UCSD-AML1 (cell line): ENCODE results near the gene RASSF8.

Experiments used
- DNase-seq: peaks from one replicate; lab custom pipeline; 2025; ENCODE audit not compliant: unreplicated experiment; lab: John Stamatoyannopoulos, UW

RASSF8 gene

DNA sequence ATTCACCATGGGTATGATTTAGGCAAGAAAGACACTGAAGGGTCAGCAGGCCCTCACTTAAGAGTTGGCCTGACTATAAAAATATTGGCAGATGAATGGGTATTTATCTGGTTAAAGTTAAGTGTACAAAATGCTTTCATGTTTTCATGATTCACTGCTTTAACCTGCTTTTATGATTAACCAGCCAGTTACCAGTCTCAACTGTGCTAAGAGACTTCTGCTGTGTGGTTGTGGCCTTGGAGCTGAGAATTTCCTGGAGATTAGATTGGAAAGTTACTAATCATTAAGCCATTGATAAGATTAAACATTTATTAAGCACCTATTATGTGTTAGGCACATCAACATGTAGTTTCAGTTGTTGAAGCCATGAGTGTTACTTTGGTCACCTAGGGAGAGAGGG lies 68.9 kb downstream of the RASSF8 start:
- DNase-seq: no peak

DNA sequence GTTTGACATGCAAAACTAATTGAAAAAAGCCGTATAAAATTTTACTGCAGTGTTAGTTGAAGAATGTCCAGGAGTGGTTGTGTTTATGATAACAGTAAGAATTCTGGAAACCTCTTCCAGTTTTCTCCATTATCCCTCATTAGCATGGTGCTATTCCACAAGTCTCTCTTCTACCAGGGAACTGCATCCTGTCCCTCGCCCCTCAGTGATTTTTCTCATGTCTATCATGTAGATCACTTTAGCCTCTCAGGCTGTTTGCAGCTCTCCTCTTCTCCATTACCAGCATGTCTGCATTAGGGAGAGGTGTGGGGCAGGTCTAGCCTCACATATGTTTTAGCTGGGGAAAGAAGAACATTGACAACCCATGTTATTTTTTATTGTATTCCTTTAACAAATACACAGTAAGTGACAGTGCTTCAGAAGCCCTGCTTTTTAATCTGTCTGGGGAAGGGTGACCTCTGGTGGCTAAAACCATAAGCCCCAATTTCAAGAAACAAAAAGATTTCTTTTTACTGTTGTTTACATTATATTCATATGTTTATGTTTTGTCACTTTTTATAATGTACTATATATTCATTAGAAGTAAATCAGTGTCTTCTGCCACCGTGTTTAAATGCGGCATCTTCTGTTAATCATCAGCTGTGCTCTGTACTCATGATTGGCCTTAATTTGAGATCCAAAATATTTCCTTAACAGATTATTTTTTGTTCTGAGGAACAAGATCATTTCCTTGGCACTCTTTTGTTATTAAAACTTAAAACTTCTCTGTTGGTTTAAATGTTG lies 70.7 kb downstream of the RASSF8 start:
- DNase-seq: no peak

DNA sequence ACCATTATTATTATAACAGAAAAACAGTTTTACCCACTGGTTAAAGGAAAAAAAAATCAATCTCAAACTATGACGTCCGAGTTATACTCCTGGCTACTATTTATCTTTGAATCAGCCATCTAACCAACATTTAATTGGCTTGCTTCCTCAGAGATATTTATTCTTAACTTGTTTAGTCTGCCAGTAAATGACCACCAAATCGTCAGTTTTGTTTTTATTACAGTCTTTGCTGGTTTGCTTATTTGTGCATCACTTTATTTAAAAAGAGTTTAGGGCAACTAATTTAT lies 71.2 kb downstream of the RASSF8 start:
- no peak for DNase-seq

DNA sequence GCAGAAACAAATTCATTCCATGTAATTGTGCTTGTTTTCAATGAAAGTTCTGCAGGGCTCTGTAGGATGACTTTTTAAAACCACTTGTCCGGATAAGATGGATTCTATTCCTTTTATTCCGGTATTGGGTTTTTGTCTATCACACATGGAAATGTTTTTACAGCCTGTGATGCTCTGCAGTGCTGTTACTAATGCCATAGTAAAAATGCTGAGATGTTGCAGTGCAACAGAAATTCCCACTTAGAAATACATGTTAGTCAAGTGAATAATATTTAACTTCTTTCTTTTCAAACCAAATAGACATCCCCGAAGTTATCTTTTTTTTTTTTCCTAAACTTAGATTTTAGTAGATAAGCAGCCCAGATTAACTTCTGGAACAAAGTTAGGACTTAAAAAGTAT lies 71.9 kb downstream of the RASSF8 start:
- DNase-seq: no peak

DNA sequence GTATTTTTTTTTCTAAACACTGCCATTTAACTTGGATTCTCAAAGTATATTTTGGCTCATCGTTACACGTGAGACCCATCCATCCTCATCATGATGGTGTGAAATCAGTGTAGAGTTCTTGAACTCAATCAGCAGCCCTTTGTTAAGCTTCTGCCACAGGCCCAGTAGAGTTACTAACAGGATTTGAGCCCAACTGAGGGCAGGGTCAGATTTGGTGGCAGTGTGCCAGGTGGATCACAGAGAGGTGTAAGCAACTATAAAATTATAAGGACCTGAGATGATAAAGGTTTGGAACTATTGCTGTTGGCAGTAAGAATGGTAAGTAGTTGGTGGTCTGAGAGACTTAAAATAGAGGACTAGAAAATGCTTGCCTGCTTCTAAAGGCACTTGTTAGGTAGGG lies 72.8 kb downstream of the RASSF8 start:
- DNase-seq: no peak

DNA sequence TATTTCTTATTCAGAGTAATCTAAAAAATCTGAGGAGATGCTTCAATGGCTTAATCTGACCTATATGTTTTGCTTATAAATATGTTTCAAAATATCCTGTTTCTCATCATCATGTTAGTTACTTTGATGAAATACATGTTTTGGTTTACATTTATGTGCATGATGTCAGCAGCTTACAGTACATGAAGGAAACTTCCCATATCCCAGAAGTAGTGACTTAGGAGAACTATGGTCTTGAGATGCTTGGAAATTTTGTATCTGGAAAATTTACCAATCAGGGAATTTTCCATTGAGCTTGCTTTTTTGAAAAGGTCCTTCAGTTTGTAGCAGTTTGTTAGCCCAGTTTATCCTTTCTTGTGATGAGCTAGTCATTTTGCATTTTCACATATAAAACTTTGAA lies 73.3 kb downstream of the RASSF8 start:
- no peak for DNase-seq

DNA sequence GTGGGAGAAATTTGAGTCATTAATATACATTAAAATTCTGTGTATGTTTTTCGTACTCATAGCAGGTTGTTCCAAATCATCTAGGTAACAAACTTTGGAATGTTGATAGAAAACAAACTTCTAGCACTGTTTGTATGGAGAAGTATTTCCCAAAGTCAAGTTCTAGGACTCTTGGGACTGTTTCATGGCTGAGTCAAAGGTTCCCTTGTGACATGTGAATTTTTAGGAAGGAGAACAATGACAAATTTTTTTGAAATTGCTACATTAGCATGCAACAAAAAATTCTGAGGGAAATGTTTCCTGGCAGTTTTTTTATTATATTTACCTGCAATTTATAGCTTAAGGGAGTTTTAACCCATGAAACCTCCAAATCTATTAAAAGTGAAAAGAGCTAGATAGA lies 73.8 kb downstream of the RASSF8 start:
- DNase-seq: no peak

DNA sequence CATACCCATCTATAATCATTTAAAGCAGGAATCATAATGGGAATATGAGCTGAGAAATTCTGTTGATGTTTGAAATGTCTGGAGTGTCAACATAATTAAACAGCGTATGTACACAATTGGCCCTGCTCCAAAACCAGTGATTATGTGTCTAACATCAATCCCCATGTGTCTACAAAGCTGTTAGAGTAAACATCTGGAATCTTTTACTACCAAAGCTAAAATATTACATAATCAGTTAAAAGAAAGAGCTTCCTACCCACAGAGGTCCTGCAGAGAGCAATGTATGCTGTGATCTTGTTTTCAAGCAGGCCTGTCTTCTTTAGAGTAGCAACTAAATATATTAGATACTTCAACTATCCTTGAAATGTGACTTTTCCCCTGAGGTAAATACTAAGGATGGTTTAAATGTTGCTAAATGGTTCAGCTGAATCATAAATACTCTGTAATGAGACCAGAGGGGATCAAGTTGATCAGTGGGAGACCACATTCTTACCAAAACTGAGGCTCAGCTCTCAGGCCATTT lies 74.3 kb downstream of the RASSF8 start:
- no peak for DNase-seq

DNA sequence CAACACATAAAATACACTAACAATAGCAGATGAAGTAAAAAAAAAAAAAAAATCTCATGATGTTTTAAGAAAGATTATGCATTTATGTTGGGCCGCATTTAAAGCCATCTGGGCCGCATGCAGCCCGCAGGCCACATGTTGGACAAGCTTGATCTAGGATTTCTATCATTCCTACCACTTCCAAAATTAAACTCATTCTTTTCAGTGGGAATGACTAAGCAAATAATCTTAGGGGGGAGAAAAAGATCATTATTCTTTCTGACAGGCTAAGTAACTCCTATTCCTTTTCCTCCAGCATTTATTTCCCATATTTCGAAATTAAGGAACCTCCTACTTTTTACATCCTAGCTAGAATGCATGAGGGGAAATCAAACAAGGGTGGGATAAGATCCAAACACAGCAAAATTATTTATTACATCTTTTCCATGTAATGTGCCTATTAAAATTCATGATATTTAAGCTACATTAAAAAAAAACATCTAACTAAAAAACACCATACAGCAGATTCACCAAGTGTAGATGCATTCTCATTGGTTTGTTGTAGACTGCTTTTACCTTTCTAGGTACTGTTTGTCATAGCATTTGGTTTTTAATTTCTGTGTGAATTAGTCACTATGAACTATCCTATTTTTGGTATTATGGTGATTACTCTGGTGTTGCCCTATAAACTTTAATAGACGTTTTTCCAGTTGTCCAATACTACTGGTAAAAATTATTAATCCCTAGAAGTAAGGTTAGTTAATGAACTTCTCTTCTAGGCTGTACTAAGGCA lies 76.1 kb downstream of the RASSF8 start:
- no peak for DNase-seq

DNA sequence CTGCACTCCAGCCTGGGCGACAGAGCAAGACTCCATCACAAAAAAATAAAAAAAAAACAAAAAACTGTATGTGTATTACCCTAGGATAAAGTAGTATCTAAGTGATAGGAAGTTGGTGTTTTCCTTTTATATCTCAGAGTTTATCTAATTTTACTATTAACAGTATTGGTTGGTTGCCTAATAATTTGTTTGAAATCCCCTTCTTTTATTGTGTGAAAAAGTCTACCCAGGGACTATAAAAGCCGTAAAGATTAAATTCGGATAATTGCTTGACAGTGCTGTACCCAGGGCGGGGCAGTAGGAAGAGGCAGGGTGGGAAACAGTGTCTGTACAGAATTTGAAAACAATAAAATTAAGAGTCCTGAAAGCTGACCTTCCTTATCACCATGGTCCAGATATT lies 78.4 kb downstream of the RASSF8 start:
- no peak for DNase-seq

DNA sequence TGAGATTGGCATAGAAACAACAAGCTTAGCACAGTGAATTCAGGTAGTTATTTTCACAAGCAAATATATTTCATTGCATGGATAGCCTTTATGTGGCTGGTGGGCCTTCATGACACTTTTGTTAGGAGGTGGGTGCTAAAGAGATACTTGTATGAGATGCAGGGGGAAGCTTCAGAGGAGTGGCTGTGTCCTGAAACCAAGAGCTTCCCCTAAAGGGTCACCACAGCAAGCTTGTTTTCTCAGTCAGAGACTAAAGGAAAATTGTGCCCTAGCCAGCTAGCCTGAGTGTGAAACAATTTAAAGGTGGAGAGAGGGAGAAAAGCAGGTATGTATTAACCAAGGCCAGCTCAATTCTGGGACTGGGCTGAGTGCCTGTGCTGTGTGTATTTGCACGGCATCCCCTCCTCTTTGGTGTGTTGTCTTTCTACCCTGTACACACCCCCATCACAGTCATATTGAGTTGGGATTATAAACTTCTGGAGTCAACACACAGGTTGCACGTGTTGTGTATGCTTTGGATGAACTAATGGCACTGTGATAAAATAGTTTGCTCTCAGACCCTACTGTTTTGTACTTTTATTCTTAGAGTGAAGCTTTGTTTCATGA lies 79.2 kb downstream of the RASSF8 start:
- no peak for DNase-seq

DNA sequence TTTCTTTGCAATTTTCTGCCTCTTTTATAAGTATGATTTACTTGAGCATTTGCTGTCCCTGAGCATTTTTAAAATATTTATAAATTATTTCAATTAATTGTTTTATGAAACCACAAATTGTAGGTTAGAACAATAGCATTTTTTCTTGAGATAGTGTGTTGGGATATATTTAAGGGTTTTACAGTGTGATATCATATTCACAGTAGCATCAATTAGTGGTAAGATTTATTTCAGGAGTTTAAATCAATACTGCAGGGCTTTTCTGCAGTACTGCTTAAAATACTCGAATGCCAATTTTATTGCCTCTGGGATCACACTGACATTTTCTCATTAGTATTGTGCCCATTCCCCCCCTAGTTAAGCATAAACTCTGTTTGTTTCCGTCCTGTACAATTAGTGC lies 84.2 kb downstream of the RASSF8 start:
- no peak for DNase-seq

DNA sequence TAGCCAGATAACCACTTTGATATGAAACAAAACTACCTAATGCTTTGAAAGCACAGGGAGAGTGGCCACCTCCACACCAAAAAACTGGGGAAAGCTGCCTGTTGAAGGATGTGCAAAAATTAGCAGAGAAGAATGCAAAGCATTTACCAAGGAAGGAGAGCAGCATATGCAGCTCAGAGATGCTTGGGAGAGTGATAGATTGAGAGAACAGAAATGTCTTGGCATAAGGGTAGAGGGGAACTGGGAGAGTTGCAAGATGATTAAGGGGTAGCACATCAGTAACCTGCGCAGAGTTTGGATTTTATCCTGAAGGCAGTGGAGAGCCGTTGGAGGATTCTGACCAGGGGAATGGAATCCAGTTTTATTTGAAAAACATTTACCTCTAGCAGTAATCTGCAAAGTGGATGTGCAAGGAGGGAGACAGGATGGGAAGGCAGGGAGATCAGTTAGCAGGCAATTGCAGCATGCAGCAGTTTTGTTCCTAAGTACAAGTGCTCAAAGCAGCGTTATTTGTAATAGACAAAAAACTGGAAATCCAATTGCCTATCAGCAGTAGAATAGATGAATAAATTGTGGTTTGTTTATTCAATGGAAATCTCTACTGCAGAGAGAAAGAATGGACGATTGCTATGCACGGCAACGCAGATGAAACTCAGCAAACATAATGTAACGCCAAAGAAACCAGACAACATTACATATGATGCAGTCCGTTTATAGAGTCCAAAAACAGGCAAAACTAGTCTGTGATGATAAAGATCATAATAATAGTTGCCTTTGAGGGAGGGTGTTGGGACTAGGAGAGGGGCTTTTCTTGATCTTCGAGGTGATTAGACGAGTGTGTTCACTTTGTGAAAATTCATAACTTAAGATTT lies 84.9 kb downstream of the RASSF8 start:
- no peak for DNase-seq

DNA sequence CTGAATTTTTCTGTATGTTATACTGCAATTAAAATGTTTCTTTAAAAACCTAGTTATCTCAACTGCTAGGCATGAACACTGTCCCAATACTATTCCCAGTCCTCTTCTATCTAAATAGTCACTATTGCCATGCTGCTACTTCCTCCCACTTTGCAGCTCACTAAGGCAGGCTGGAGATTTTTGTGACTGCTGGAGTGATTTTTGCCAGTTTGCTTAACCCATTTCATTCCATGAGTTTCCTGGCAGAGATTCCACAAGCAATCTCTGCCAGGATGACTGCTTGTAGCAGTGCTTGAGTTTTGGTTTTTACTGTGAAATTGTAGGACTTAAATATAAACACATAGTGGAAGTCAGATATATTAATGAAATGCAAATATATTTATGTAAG lies 85.5 kb downstream of the RASSF8 start:
- no peak for DNase-seq

DNA sequence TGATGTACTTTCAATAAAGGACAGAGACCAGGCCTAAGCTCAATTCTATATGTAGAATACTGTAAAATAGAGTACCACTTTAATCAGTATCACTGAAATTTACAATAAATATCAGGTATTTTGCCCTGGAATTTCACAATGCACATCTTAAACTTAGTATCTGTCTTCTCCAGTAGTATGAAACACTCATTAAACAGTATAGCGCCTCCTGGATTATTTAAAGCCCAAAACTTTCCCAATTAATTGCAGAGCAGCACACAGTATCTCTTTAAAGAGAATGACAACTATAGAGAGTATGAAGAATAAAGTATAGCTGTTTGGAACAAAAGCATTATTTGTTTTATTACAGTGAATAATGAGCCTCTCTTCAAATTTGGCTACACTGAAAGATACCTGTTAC lies 86.1 kb downstream of the RASSF8 start:
- no peak for DNase-seq

DNA sequence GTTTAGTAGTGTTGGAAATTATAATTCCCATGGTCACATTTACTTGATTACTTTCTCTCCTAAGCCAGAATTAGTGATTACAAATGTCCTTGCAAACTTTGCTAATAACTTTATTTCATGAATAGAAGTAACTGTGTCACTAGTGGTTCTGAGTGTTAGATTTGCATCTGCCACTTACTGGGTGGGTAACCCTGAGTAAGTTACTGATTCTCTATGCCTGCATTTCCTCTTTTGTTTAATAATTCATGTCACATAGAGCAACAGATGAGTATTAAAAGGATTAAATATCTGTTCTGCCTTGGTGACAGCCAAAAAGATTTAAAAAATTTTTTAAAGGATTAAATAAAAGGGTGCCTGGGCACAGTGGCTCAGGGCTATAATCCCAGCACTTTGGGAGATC lies 87.7 kb downstream of the RASSF8 start:
- DNase-seq: no peak

DNA sequence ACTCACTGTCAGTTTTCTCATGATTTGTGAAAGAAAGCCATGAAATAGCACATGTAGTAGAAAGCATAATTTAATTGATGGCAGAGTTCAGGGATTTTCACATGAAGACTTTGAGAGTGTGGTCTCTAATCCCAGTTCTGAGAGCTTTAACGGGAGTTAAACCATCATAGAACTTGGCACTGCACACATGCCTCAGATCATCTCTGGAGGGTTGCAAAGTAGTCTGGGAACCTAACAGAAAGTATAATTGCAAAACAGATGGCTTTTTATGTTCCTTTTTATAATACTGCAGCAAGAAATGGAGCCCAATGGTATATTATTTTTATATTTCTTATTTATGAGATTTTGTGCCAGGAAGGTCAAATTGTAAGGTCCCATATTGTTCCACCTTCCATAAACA lies 88.4 kb downstream of the RASSF8 start:
- no peak for DNase-seq

DNA sequence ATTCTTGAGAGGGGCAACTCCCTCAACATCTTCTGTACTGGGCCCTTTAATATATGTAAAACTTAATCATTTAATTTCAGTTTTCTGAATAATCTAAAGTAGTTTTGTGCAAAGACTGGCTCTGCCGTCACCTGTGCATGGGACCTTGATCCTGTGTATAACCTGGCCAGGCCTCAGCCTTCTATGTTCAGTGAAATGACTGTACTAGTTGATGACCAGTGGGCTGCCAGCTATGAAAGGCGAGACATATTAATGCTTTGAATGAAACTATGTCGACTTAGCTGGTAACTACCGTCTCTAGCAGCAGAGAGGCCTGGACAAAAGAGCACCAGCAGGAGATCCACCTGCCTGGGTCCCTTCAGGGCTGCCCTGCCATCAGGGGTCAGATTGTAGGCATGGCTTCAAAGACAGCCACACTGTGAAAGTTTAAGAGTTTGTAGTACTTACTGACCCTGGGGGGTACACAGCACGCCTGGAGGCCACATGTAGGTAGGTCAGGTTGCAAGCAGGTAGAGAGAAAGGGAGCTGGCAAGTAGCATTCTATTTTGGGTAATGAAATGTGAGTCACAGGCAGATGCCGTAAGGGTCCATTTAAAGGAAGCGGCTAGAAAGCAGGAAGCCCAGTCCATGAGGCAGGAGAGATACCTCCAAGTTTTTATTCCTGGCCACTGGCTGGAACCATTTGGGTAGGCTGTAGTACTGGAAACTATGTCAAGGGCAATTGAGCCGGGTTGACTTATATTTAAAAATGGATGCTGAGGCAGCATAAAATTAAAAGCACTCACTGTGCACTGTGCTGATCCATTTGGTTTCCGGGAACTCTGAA lies 89.1 kb downstream of the RASSF8 start:
- no peak for DNase-seq

DNA sequence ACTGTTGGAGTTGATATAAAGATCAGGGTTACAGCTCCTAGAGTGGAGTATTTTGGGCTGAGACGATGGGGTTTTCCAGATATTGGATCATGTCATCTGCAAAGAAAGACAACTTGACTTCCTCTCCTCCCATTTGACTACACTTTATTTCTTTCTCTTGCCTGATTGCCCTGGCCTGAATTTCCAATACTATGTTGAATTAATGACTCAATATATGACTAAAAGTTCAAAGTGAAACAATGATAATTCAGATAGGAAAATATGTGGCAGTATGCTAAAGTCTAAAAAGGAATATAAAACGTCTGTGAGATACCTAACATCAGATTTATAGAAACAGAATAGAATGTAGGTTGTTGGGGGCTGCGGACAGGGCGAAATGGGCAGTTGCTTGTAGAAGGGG lies 94.2 kb downstream of the RASSF8 start:
- DNase-seq: no peak

DNA sequence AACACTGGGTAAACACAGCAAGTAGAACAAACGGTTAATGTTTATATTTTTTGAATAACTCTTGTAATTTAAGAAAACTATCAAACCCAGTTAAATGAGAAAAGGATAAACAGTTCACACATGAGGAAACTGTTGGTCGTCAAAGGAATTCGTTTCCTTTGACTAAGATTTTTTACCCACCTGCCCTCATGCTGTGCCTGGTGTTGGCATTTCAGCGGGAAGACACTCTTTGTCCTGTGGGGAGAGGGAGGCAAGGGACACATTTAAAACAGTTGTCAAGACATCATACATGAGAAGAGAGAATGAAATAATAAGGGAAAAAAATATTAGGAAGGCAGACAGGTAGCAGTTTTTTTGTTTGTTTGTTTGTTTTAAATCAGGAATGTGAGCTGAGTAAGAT lies 95.9 kb downstream of the RASSF8 start:
- DNase-seq: no peak
